ENCODE data around the gene PTPN23. TPM values are rescaled to one million over a fixed set of nuclear protein-coding genes. Genes with fewer than 3 reads are reported as not detected.

PTPN23 gene
- total RNA-seq, 2 donors from 2014 or later: 44.2 to 54.1 TPM

DNA sequence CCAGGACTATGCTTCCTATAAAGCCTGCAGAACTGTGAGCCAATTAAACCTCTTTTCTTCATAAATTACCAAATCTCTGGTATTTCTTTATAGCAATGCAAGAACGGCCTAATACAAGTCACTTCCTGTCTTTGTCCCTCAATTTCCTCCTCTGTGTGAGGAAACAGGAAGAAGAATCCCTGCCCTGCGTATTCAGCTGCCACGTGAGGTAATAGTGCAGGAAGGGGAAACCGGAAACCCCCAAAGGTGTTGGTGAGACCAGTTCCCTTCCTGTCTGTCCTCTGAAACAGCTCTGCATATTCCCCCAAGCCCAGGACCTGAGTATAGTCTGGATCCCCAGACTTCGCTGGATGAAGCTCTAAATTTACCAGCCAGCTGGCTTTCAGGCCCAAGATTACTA, 18.1 kb upstream of the PTPN23 start:
- Mint-ChIP-seq H3K4me3 (no peak overlapping the region), H3K27me3 (ENCODE audit: insufficient read depth) (no peaks in the 10 kb centered on the region), H3K4me1 (no peaks in the 10 kb centered on the region), H3K27ac (no peak overlapping the region), H3K36me3 (ENCODE audit: low read depth) (peaks cover 7% of the 10 kb centered on the region), H3K9me3 (peaks cover 26% of the 10 kb centered on the region)
- no peaks in the 10 kb centered on the region for H3K4me1 ChIP-seq (ENCODE audit: control insufficient read depth, insufficient read depth, low read length)
- H3K4me3 ChIP-seq (ENCODE audit: low read length): no peak overlapping the region
- peaks cover 14% of the 10 kb centered on the region for H3K9me3 ChIP-seq (ENCODE audit: control insufficient read depth, low read length)
- peak; percentile 8 for DNase-seq
- TF ChIP-seq, protein P1, sequence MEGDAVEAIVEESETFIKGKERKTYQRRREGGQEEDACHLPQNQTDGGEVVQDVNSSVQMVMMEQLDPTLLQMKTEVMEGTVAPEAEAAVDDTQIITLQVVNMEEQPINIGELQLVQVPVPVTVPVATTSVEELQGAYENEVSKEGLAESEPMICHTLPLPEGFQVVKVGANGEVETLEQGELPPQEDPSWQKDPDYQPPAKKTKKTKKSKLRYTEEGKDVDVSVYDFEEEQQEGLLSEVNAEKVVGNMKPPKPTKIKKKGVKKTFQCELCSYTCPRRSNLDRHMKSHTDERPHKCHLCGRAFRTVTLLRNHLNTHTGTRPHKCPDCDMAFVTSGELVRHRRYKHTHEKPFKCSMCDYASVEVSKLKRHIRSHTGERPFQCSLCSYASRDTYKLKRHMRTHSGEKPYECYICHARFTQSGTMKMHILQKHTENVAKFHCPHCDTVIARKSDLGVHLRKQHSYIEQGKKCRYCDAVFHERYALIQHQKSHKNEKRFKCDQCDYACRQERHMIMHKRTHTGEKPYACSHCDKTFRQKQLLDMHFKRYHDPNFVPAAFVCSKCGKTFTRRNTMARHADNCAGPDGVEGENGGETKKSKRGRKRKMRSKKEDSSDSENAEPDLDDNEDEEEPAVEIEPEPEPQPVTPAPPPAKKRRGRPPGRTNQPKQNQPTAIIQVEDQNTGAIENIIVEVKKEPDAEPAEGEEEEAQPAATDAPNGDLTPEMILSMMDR (conservative IDR thresholded peaks at IDR 0.05): no peak
- 96 to 97% methylated on average over 5 of the region's 5 CpGs for WGBS, 2 experiments (ENCODE audit: insufficient coverage in 1 of 2, insufficient read length in 1 of 2)
- H3K27ac ChIP-seq (ENCODE audit: low read depth, low read length): no peak overlapping the region
- no peak overlapping the region for H3K9ac ChIP-seq (ENCODE audit: extremely low read depth, low read length, poor library complexity, severe bottlenecking)
- H3K36me3 ChIP-seq (ENCODE audit: control insufficient read depth, insufficient read depth, low read length): no peaks in the 10 kb centered on the region
- no peaks in the 10 kb centered on the region for H3K27me3 ChIP-seq (ENCODE audit: control insufficient read depth, insufficient read depth, low read length, poor library complexity, severe bottlenecking)

DNA sequence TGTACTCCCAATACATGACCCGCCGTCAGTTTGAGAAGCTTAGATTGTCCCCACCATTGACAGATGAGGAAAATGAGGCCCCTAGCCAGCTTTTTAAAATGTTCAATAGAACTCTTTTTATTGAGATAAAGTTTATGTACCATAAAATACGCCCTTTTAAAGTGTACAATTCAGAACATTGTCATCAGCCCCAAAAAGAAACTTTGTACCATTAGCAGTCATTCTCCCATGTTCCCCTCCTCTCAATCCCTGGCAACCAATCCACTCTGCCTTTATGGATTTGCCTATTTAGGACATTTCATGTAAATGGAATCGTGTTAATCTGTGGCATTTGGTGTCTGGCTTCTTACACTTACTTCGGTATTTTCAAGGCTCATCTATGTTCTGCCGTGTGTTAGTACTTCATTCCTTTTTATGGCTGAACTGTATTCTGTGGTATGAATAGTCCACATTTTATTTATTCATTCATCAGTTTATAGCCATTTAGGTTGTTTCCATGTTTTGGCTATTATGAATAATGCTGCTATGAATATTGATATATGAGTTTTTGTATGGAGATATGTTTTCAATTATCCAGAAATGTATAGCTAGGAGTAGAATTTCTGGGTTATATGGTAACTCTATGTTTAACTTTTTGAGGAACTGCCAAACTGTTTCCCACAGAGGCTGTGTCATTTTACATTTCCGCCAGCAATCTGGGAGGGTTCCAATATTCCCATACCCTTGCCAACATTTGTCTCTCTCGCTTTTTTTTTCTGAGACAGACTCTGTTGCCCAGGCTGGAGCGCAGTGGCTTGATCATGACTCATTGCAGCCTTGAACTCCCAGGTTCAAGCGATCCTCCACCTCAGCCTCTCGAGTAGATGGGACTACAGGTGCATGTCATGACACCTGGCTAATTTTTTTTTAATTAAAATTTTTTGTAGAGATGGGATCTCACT, 15.3 kb upstream of the PTPN23 start:
- Histone ChIP-seq H3K36me3 (ENCODE audit: control insufficient read depth, insufficient read depth, low read length) (no peaks in the 10 kb centered on the region), H3K27me3 (ENCODE audit: control insufficient read depth, insufficient read depth, low read length, poor library complexity, severe bottlenecking) (no peaks in the 10 kb centered on the region), H3K4me3 (ENCODE audit: low read length) (no peak overlapping the region), H3K4me1 (ENCODE audit: control insufficient read depth, insufficient read depth, low read length) (no peaks in the 10 kb centered on the region), H3K27ac (ENCODE audit: low read depth, low read length) (no peak overlapping the region), H3K9me3 (ENCODE audit: control insufficient read depth, low read length) (no peaks in the 10 kb centered on the region), H3K9ac (ENCODE audit: extremely low read depth, low read length, poor library complexity, severe bottlenecking) (no peak overlapping the region)
- no peak for DNase-seq
- H3K4me1 Mint-ChIP-seq: no peaks in the 10 kb centered on the region
- TF ChIP-seq, protein P1 (conservative IDR thresholded peaks at IDR 0.05): no peak
- no peaks in the 10 kb centered on the region for H3K27me3 Mint-ChIP-seq (ENCODE audit: insufficient read depth)
- no peaks in the 10 kb centered on the region for H3K36me3 Mint-ChIP-seq (ENCODE audit: low read depth)
- H3K9me3 Mint-ChIP-seq: peaks cover 1% of the 10 kb centered on the region
- H3K4me3 Mint-ChIP-seq: no peak overlapping the region
- 86 to 95% methylated on average over 7 to 11 of the region's 11 CpGs for WGBS, 2 experiments (ENCODE audit: insufficient coverage in 1 of 2, insufficient read length in 1 of 2)
- H3K27ac Mint-ChIP-seq: no peak overlapping the region

DNA sequence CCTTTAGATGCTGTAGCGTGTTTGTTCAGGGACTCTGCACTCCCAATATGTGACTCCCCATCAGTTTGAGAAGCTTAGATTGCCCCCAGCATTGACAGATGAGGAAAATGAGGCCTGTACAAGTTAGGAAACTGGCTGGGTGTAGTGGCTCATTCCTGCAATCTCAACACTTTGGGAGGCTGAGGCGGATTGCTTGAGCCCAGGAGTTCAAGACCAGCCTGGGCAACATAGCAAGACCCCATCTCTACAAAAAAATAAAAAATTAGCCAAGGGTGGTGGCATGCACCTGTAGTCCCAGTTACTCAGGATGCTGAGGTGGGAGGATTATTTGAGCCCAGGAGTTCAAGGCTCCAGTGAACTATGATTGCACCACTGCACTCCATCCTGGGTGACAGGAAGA, 14.0 kb upstream of the PTPN23 start:
- no peaks in the 10 kb centered on the region for H3K4me1 ChIP-seq (ENCODE audit: control insufficient read depth, insufficient read depth, low read length)
- H3K9ac ChIP-seq (ENCODE audit: extremely low read depth, low read length, poor library complexity, severe bottlenecking): no peak overlapping the region
- Mint-ChIP-seq H3K36me3 (ENCODE audit: low read depth) (no peaks in the 10 kb centered on the region), H3K27me3 (ENCODE audit: insufficient read depth) (no peaks in the 10 kb centered on the region), H3K27ac (no peak overlapping the region), H3K4me3 (no peak overlapping the region), H3K9me3 (no peaks in the 10 kb centered on the region), H3K4me1 (no peaks in the 10 kb centered on the region)
- no peaks in the 10 kb centered on the region for H3K9me3 ChIP-seq (ENCODE audit: control insufficient read depth, low read length)
- H3K27ac ChIP-seq (ENCODE audit: low read depth, low read length): no peak overlapping the region
- H3K27me3 ChIP-seq (ENCODE audit: control insufficient read depth, insufficient read depth, low read length, poor library complexity, severe bottlenecking): no peaks in the 10 kb centered on the region
- TF ChIP-seq, protein P1 (conservative IDR thresholded peaks at IDR 0.05): no peak
- 90 to 100% methylated on average over 2 of the region's 2 CpGs for WGBS, 2 experiments (ENCODE audit: insufficient coverage in 1 of 2, insufficient read length in 1 of 2)
- no peak for DNase-seq
- no peaks in the 10 kb centered on the region for H3K36me3 ChIP-seq (ENCODE audit: control insufficient read depth, insufficient read depth, low read length)
- H3K4me3 ChIP-seq (ENCODE audit: low read length): no peak overlapping the region

All from endodermal cell (in vitro differentiated cells).